Neuronal stem cell (in vitro differentiated cells): ENCODE measurements around the gene RAB10. TPM values are rescaled to one million over a fixed set of nuclear protein-coding genes. Genes with fewer than 3 reads are reported as not detected.

Experiments used
- DNase-seq: peaks from one replicate; pipeline ENCODE4 v3.0.0-alpha.2; 2013; ENCODE audit warnings: low spot score
- H2AFZ ChIP-seq: one replicate; pipeline ENCODE4 v1.6.1; 2013; ENCODE audit warnings: mild to moderate bottlenecking, low read length, inconsistent platforms
- H2AK5ac ChIP-seq: 2 replicates; pipeline ENCODE4 v1.6.1; 2013; ENCODE audit warnings: low read depth, mild to moderate bottlenecking, inconsistent platforms, low read length, moderate library complexity, mixed read lengths
- H2BK120ac ChIP-seq: 2 replicates; pipeline ENCODE4 v1.6.1; 2013; ENCODE audit warnings: low read depth, mild to moderate bottlenecking, inconsistent platforms, low read length, moderate library complexity, mixed read lengths
- H2BK12ac ChIP-seq: one replicate; pipeline ENCODE4 v1.6.1; 2013; ENCODE audit warnings: low read length, inconsistent platforms
- H2BK15ac ChIP-seq: 2 replicates; pipeline ENCODE4 v1.6.1; 2013; ENCODE audit warnings: mild to moderate bottlenecking, low read length, inconsistent platforms, mixed read lengths
- H2BK5ac ChIP-seq: one replicate; pipeline ENCODE4 v1.6.1; 2013; ENCODE audit warnings: inconsistent platforms, mild to moderate bottlenecking, low read length, moderate library complexity
- H3K14ac ChIP-seq: one replicate; pipeline ENCODE4 v1.6.1; 2013; ENCODE audit warnings: low read length, inconsistent platforms
- H3K18ac ChIP-seq: 2 replicates; pipeline ENCODE4 v1.6.1; 2013; ENCODE audit warnings: low read length, inconsistent platforms
- H3K23ac ChIP-seq: 2 replicates; pipeline ENCODE4 v1.6.1; 2013; ENCODE audit warnings: low read depth, mild to moderate bottlenecking, mixed read lengths, low read length, inconsistent platforms; ENCODE audit not compliant: poor library complexity
- H3K27ac ChIP-seq: replicated peaks from 3 replicates; pipeline ENCODE4 v1.5.1; 2013; ENCODE audit warnings: low read length, inconsistent platforms
- H3K27me3 ChIP-seq, 3 experiments: 2 replicates each; pipeline ENCODE4 v1.6.1; 2013; ENCODE audit warnings: low read length in 3 of 3, mild to moderate bottlenecking in 2 of 3, inconsistent platforms in 1 of 3, low read depth in 1 of 3, mixed read lengths in 1 of 3, moderate library complexity in 1 of 3; ENCODE audit not compliant: control insufficient read depth in 3 of 3, insufficient read depth in 3 of 3
- H3K36me3 ChIP-seq, 2 donors: replicated peaks in 1 of 2; 2 replicates each; pipeline ENCODE4 v1.6.1; 2013; ENCODE audit warnings: low read length in 2 of 2; ENCODE audit not compliant: control insufficient read depth in 2 of 2, insufficient read depth in 2 of 2
- H3K4ac ChIP-seq: 2 replicates; pipeline ENCODE4 v1.6.1; 2013; ENCODE audit warnings: inconsistent platforms, mild to moderate bottlenecking, low read length, moderate library complexity
- H3K4me1 ChIP-seq, 2 donors: 1 replicate in 1 of 2; 2 replicates in 1 of 2; pipeline ENCODE4 v1.6.1; 2013; ENCODE audit warnings: low read length in 2 of 2, low read depth in 1 of 2; ENCODE audit not compliant: control insufficient read depth in 2 of 2, insufficient read depth in 1 of 2
- H3K4me2 ChIP-seq: one replicate; pipeline ENCODE4 v1.6.1; 2013; ENCODE audit warnings: mild to moderate bottlenecking, low read length, inconsistent platforms; ENCODE audit not compliant: insufficient read depth, poor library complexity, severe bottlenecking
- H3K4me3 ChIP-seq, 2 donors: 2 replicates each; pipeline ENCODE4 v1.5.1; 2013; ENCODE audit warnings: low read length in 2 of 2, mild to moderate bottlenecking in 2 of 2, inconsistent platforms in 1 of 2, moderate library complexity in 1 of 2
- H3K79me1 ChIP-seq: one replicate; pipeline ENCODE4 v1.6.1; 2013; ENCODE audit warnings: low read depth, mild to moderate bottlenecking, inconsistent platforms, low read length, moderate library complexity
- H3K9ac ChIP-seq: one replicate; pipeline ENCODE4 v1.6.1; 2013; ENCODE audit warnings: mild to moderate bottlenecking, low read depth, low read length, inconsistent platforms; ENCODE audit not compliant: poor library complexity
- H3K9me3 ChIP-seq, 2 donors: replicated peaks in 1 of 2; 2 replicates each; pipeline versions ENCODE3 to v1.6.1; 2013; ENCODE audit warnings: low read length in 2 of 2, mild to moderate bottlenecking in 2 of 2, inconsistent platforms in 1 of 2, low read depth in 1 of 2, mixed read lengths in 1 of 2, moderate library complexity in 1 of 2; ENCODE audit not compliant: control insufficient read depth in 2 of 2, insufficient read depth in 1 of 2
- H4K8ac ChIP-seq: one replicate; pipeline ENCODE4 v1.6.1; 2013; ENCODE audit warnings: low read depth, mild to moderate bottlenecking, inconsistent platforms, low read length, moderate library complexity
- H4K91ac ChIP-seq: one replicate; pipeline ENCODE4 v1.6.1; 2013; ENCODE audit warnings: low read length, low read depth, mild to moderate bottlenecking, inconsistent platforms; ENCODE audit not compliant: poor library complexity
- WGBS, 2 donors: extraction: QIAGEN DNeasy Blood & Tissue Kit; methylation state at CpG; one replicate each; pipeline ENCODE4 v1.1.7; 2013; ENCODE audit warnings: missing lambda C conversion rate in 2 of 2, mixed read lengths in 1 of 2; ENCODE audit not compliant: insufficient read length in 2 of 2, insufficient replicate concordance in 1 of 2; ENCODE audit errors: extremely low coverage in 2 of 2; 5-methylcytosine and 5-hydroxymethylcytosine counted together
- polyA plus RNA-seq, 2 experiments: library from polyadenylated mRNA; stranded (reverse); fragments of 200-250 nt; gene quantifications; one replicate each; pipeline ENCODE4 v1.2.3, GENCODE V29; 2013

The RAB10 gene
- polyA plus RNA-seq (2013, experiment 1 of 2): 98.8 TPM
- 97.0 TPM for polyA plus RNA-seq (2013, experiment 2 of 2)

GRCh38 chr2:26033818-26034636 lies at the start of gene RAB10:
TSS of gene RAB10 (plus strand) at chr2:26034084. CDS start at chr2:26034609, 525 bp downstream.
- no peaks in the 10 kb centered on the region for H3K9me3 ChIP-seq
- peaks cover 5 to 6% of the 10 kb centered on the region in 2 donors for H3K4me1 ChIP-seq
- H3K4me2 ChIP-seq: peak within 1 kb of the TSS; percentile 65
- peak within 1 kb of the TSS; percentile 93 for H2BK15ac ChIP-seq
- H4K91ac ChIP-seq: no peak within 1 kb of the TSS
- no peak within 1 kb of the TSS for H2BK120ac ChIP-seq
- H3K4me3 ChIP-seq: peak within 1 kb of the TSS; percentile 63 to 98
- peak within 1 kb of the TSS; percentile 85 for H2BK12ac ChIP-seq
- peak within 1 kb of the TSS; percentile 95 for H2BK5ac ChIP-seq
- H3K23ac ChIP-seq: peak within 1 kb of the TSS; percentile 99
- H3K9ac ChIP-seq: peak within 1 kb of the TSS; percentile 99
- DNase-seq: peak; percentile 99
- H3K36me3 ChIP-seq: peaks cover 2 to 20% of the 10 kb centered on the region in 2 donors
- H3K27ac ChIP-seq: peak within 1 kb of the TSS; percentile 96
- H2AK5ac ChIP-seq: peak within 1 kb of the TSS; percentile 82
- peak within 1 kb of the TSS; percentile 86 for H2AFZ ChIP-seq
- peak within 1 kb of the TSS; percentile 100 for H3K18ac ChIP-seq
- peak within 1 kb of the TSS; percentile 92 for H3K4ac ChIP-seq
- no CpG with 5 or more reads among the region's 94 CpGs for WGBS, 2 donors
- H4K8ac ChIP-seq: no peak within 1 kb of the TSS
- H3K14ac ChIP-seq: peak within 1 kb of the TSS; percentile 100
- H3K27me3 ChIP-seq: no peaks in the 10 kb centered on the region
- H3K79me1 ChIP-seq: peaks cover 5% of the 10 kb centered on the region

GRCh38 chr2:25988134-25988533 lies 45.8 kb upstream of the RAB10 start:
- H3K23ac ChIP-seq: no peak overlapping the region
- no CpG with 5 or more reads among the region's 9 CpGs for whole genome bisulfite sequencing, 2 donors

DNA sequence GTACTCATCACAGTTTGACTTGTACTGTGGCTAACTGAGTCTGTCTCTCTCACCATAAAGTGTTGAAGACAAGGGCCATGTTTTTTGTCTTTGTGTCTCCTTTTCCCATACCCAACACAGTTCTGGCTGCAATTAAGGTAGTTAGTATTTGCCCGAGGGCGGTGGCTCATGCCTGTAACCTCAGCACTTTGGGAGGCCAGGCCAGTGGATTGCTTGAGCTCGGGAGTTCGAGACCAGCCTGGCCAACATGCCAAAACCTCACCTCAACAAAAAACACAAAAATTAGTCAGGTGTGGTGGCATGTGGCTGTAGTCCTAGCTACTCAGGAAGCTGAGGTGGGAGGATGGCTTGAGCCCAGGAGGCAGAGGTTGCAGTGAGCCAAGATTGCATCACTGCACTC lies 44.7 kb upstream of the RAB10 start:
- no peak overlapping the region for H2AFZ ChIP-seq
- H3K14ac ChIP-seq: no peak overlapping the region
- no peak overlapping the region for H3K4me3 ChIP-seq
- H3K79me1 ChIP-seq: no peaks in the 10 kb centered on the region
- no peak overlapping the region for H4K91ac ChIP-seq
- no peaks in the 10 kb centered on the region for H3K9me3 ChIP-seq
- H3K4me1 ChIP-seq: no peaks in the 10 kb centered on the region
- H3K36me3 ChIP-seq: no peaks in the 10 kb centered on the region
- no peak overlapping the region for H2BK5ac ChIP-seq
- H3K18ac ChIP-seq: no peak overlapping the region
- no peak overlapping the region for H3K4me2 ChIP-seq
- H3K27ac ChIP-seq: no peak overlapping the region
- no peak for DNase-seq
- no peak overlapping the region for H3K4ac ChIP-seq
- H2BK15ac ChIP-seq: no peak overlapping the region
- no CpG with 5 or more reads among the region's 4 CpGs for WGBS, 2 donors
- no peak overlapping the region for H4K8ac ChIP-seq
- no peak overlapping the region for H2AK5ac ChIP-seq
- H2BK120ac ChIP-seq: no peak overlapping the region
- no peak overlapping the region for H3K23ac ChIP-seq
- H3K9ac ChIP-seq: no peak overlapping the region
- H3K27me3 ChIP-seq: no peaks in the 10 kb centered on the region
- H2BK12ac ChIP-seq: no peak overlapping the region

More at GRCh38 chr2:25988134-25988533, 45.8 kb upstream of the RAB10 start:
- H2BK5ac ChIP-seq: no peak overlapping the region
- no peak overlapping the region for H3K4me2 ChIP-seq
- H3K27ac ChIP-seq: no peak overlapping the region
- no peak overlapping the region for H2BK120ac ChIP-seq
- H3K9ac ChIP-seq: no peak overlapping the region
- DNase-seq: no peak
- H3K4ac ChIP-seq: no peak overlapping the region
- H3K4me3 ChIP-seq: no peak overlapping the region
- H3K18ac ChIP-seq: no peak overlapping the region
- H3K14ac ChIP-seq: no peak overlapping the region
- H3K9me3 ChIP-seq: no peaks in the 10 kb centered on the region
- H2BK15ac ChIP-seq: no peak overlapping the region
- no peaks in the 10 kb centered on the region for H3K79me1 ChIP-seq
- no peak overlapping the region for H2AFZ ChIP-seq
- no peak overlapping the region for H4K91ac ChIP-seq
- H2AK5ac ChIP-seq: no peak overlapping the region
- no peak overlapping the region for H4K8ac ChIP-seq
- no peaks in the 10 kb centered on the region for H3K36me3 ChIP-seq
- no peak overlapping the region for H2BK12ac ChIP-seq
- H3K27me3 ChIP-seq: no peaks in the 10 kb centered on the region
- no peaks in the 10 kb centered on the region for H3K4me1 ChIP-seq

- Histone ChIP-seq H3K36me3 (no peaks in the 10 kb centered on the region), H3K79me1 (no peaks in the 10 kb centered on the region), H3K9ac (no peak overlapping the region), H3K27me3 (no peaks in the 10 kb centered on the region), H2BK12ac (no peak overlapping the region), H2BK15ac (no peak overlapping the region), H2BK5ac (no peak overlapping the region), H3K9me3 (no peaks in the 10 kb centered on the region), H3K18ac (no peak overlapping the region), H4K91ac (no peak overlapping the region), H3K4me3 (no peak overlapping the region), H3K4me1 (no peaks in the 10 kb centered on the region), H3K4ac (no peak overlapping the region), H3K4me2 (no peak overlapping the region), H2BK120ac (no peak overlapping the region), H3K14ac (no peak overlapping the region), H4K8ac (no peak overlapping the region), H2AFZ (no peak overlapping the region), H3K27ac (no peak overlapping the region), H2AK5ac (no peak overlapping the region), H3K23ac (no peak overlapping the region)
- DNase-seq: no peak
- WGBS, 2 donors: no CpG with 5 or more reads among the region's 3 CpGs
Observed at GRCh38 chr2:25991965-25992364, 41.9 kb upstream of the RAB10 start.
